Measurements from ENCODE around the gene AGAP1.

GRCh38 chr2:236010920-236011685, 517.3 kb downstream of the AGAP1 start:
- no peak for TF ChIP-seq EP300 (IDR thresholded peaks at IDR 0.05)
- no peak for TF ChIP-seq USF2 (IDR thresholded peaks at IDR 0.05)
- no peak for TF ChIP-seq RFX5 (IDR thresholded peaks at IDR 0.05)
- no peak for TF ChIP-seq CTCF (IDR thresholded peaks at IDR 0.05)
- no peak for TF ChIP-seq NFE2L2 (conservative IDR thresholded peaks at IDR 0.05; ENCODE audit: low read length)
- TF ChIP-seq RAD21 (conservative IDR thresholded peaks at IDR 0.05 in 1 of 2, IDR thresholded peaks at IDR 0.05 in 1 of 2) = no peak
- no peak for TF ChIP-seq CHD2 (IDR thresholded peaks at IDR 0.05; ENCODE audit: low read length, partially characterized antibody)
- no peak for TF ChIP-seq FOSL2 (IDR thresholded peaks at IDR 0.05)
- no peak for TF ChIP-seq FOSL2 (CRISPR knock-in tag; IDR thresholded peaks at IDR 0.05)
- TF ChIP-seq CEBPB (IDR thresholded peaks at IDR 0.05) = no peak
- no peak for TF ChIP-seq POLR2A (IDR thresholded peaks at IDR 0.05; ENCODE audit: low read length)
- TF ChIP-seq HES2 (IDR thresholded peaks at IDR 0.05) = no peak
- no peak for TF ChIP-seq CHD4 (IDR thresholded peaks at IDR 0.05; ENCODE audit: borderline replicate concordance)
- no peak for TF ChIP-seq PBX3 (IDR thresholded peaks at IDR 0.05)
- no peak for TF ChIP-seq TP53 (CRISPR knock-in tag; IDR thresholded peaks at IDR 0.05)

Data from A549 (cell line).